ENCODE data around the gene FAM118A.
"Not testable (repeated sequence)": the region's sequence is repeated elsewhere in the genome, so short reads cannot be mapped to it uniquely, and the experiment has no call there.

Gene FAM118A

GRCh38 chr22:45309422-45310227 lies at the start of gene FAM118A:
FAM118A (plus strand) TSS chr22:45309934; CDS start chr22:45322380, 12,446 bp downstream.
- DNase-seq (ENCODE audit: low read depth in 2 of 2), result peak; percentile 90 to 93

GRCh38 chr22:45260395-45260759 lies 49.4 kb upstream of the FAM118A start:
- not testable (repeated sequence) for DNase-seq (ENCODE audit: low read depth in 2 of 2)

GRCh38 chr22:45261407-45262088 lies 48.2 kb upstream of the FAM118A start:
- DNase-seq (ENCODE audit: low read depth in 2 of 2), result no peak

GRCh38 chr22:45262195-45262930 lies 47.4 kb upstream of the FAM118A start:
- no peak for DNase-seq (ENCODE audit: low read depth in 2 of 2)

- no peak for DNase-seq (ENCODE audit: low read depth in 2 of 2)
Observed at GRCh38 chr22:45262931-45263462, 46.7 kb upstream of the FAM118A start.

GRCh38 chr22:45263463-45264269 lies 46.1 kb upstream of the FAM118A start:
- DNase-seq (ENCODE audit: low read depth in 2 of 2), result no peak

- no peak for DNase-seq (ENCODE audit: low read depth in 2 of 2)
Observed at GRCh38 chr22:45265535-45265934, 44.2 kb upstream of the FAM118A start.

GRCh38 chr22:45268167-45268957 lies 41.4 kb upstream of the FAM118A start:
- no peak for DNase-seq (ENCODE audit: low read depth in 2 of 2)

- DNase-seq (ENCODE audit: low read depth in 2 of 2), result peak; percentile 67 to 74
Observed at GRCh38 chr22:45268958-45269844, 40.5 kb upstream of the FAM118A start.

- DNase-seq (ENCODE audit: low read depth in 2 of 2), result no peak
Observed at GRCh38 chr22:45270095-45271020, 39.4 kb upstream of the FAM118A start.

- DNase-seq (ENCODE audit: low read depth in 2 of 2), result no peak
Observed at GRCh38 chr22:45271667-45272201, 38.0 kb upstream of the FAM118A start.

- DNase-seq (ENCODE audit: low read depth in 2 of 2), result no peak
Observed at GRCh38 chr22:45272498-45272897, 37.2 kb upstream of the FAM118A start.

GRCh38 chr22:45273452-45274075 lies 36.2 kb upstream of the FAM118A start:
- no peak for DNase-seq (ENCODE audit: low read depth in 2 of 2)

- DNase-seq (ENCODE audit: low read depth in 2 of 2), result no peak
Observed at GRCh38 chr22:45276507-45277105, 33.1 kb upstream of the FAM118A start.

GRCh38 chr22:45277720-45278119 lies 32.0 kb upstream of the FAM118A start:
- not testable (repeated sequence) for DNase-seq (ENCODE audit: low read depth in 2 of 2)

GRCh38 chr22:45278125-45278524 lies 31.6 kb upstream of the FAM118A start:
- no peak for DNase-seq (ENCODE audit: low read depth in 2 of 2)

- no peak for DNase-seq (ENCODE audit: low read depth in 2 of 2)
Observed at GRCh38 chr22:45280587-45280980, 29.1 kb upstream of the FAM118A start.
